ENCODE measurements around the gene HGD. TPM values are rescaled to one million over a fixed set of nuclear protein-coding genes. Genes with fewer than 3 reads are reported as not detected.

The HGD gene
- total and polyA plus RNA-seq, 4 donors: 0.50 to 0.98 (median 0.67) TPM; not detected in 1

DNA sequence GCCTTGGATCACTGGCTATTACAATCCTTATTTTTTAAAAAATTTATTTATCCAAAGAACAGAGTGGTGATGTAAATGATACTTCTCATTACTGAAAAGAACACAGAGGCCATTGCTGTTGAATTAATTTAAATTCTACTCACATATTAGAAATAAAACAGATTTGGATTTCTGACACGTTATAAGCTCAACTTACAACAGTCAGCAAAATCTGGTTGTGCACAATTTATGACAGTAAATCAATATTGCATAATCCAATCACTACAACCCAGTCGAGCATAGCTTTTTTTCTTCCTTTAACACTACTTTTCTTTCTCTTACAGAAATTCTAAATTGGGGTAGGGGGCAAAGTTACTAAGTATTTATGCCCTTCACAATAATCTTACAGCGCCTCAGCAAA is 17.3 kb upstream of the HGD start:
- Histone ChIP-seq H3K27me3 (ENCODE audit: control insufficient read depth, insufficient read depth, low read length) (no peaks in the 10 kb centered on the region), H3K4me1 (ENCODE audit: control insufficient read depth, insufficient read depth, low read length) (no peaks in the 10 kb centered on the region), H3K36me3 (ENCODE audit: control insufficient read depth, insufficient read depth, low read length) (no peaks in the 10 kb centered on the region), H3K4me3 (ENCODE audit: low read depth, low read length) (no peak overlapping the region), H3K9me3 (ENCODE audit: control insufficient read depth, insufficient read depth, low read length) (peaks cover 2% of the 10 kb centered on the region), H3K27ac (ENCODE audit: low read depth, low read length) (no peak overlapping the region)
- DNase-seq (ENCODE audit: low read depth in 4 of 6, low spot score in 6 of 6): no peak
- no CpG with 5 or more reads among the region's 3 CpGs for WGBS (ENCODE audit: insufficient coverage)

- no peaks in the 10 kb centered on the region for H3K4me1 ChIP-seq (ENCODE audit: control insufficient read depth, insufficient read depth, low read length)
- no peak for DNase-seq (ENCODE audit: low read depth in 4 of 6, low spot score in 6 of 6)
- no peak overlapping the region for H3K4me3 ChIP-seq (ENCODE audit: low read depth, low read length)
- H3K9me3 ChIP-seq (ENCODE audit: control insufficient read depth, insufficient read depth, low read length): no peaks in the 10 kb centered on the region
- no peaks in the 10 kb centered on the region for H3K27me3 ChIP-seq (ENCODE audit: control insufficient read depth, insufficient read depth, low read length)
- no CpG with 5 or more reads among the region's 1 CpG for WGBS (ENCODE audit: insufficient coverage)
- no peaks in the 10 kb centered on the region for H3K36me3 ChIP-seq (ENCODE audit: control insufficient read depth, insufficient read depth, low read length)
- no peak overlapping the region for H3K27ac ChIP-seq (ENCODE audit: low read depth, low read length)
These were observed 11.6 kb upstream of the HGD start for GRCh38 chr3:120693439-120694171.

DNA sequence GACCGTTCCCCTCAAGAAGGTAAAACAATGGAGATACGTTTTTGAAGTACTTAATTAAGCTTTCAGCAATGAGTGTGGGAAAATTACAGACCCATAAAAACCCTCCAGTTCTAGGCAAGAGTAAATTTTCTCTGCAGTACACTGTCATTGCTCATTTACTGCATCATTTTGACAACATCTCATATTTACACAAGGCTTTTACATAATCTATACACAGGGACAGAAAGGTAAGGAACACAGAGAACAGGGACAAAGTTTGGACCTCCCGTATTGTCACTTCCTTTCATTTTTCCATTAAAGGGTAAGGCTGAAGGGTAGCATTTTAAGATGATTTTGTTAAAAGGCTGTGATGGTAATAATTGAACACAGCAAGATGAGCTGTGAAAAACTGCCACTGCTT is 7.4 kb upstream of the HGD start:
- no CpG with 5 or more reads among the region's 3 CpGs for WGBS (ENCODE audit: insufficient coverage)
- H3K27me3 ChIP-seq (ENCODE audit: control insufficient read depth, insufficient read depth, low read length): no peaks in the 10 kb centered on the region
- H3K27ac ChIP-seq (ENCODE audit: low read depth, low read length): no peak overlapping the region
- H3K36me3 ChIP-seq (ENCODE audit: control insufficient read depth, insufficient read depth, low read length): no peaks in the 10 kb centered on the region
- H3K4me3 ChIP-seq (ENCODE audit: low read depth, low read length): no peak overlapping the region
- no peaks in the 10 kb centered on the region for H3K4me1 ChIP-seq (ENCODE audit: control insufficient read depth, insufficient read depth, low read length)
- no peaks in the 10 kb centered on the region for H3K9me3 ChIP-seq (ENCODE audit: control insufficient read depth, insufficient read depth, low read length)
- DNase-seq (ENCODE audit: low read depth in 4 of 6, low spot score in 6 of 6): no peak

- no peak overlapping the region for H3K27ac ChIP-seq (ENCODE audit: low read depth, low read length)
- no peak for DNase-seq (ENCODE audit: low read depth in 4 of 6, low spot score in 6 of 6)
- H3K9me3 ChIP-seq (ENCODE audit: control insufficient read depth, insufficient read depth, low read length): no peaks in the 10 kb centered on the region
- H3K4me1 ChIP-seq (ENCODE audit: control insufficient read depth, insufficient read depth, low read length): no peaks in the 10 kb centered on the region
- no peaks in the 10 kb centered on the region for H3K27me3 ChIP-seq (ENCODE audit: control insufficient read depth, insufficient read depth, low read length)
- no peak overlapping the region for H3K4me3 ChIP-seq (ENCODE audit: low read depth, low read length)
- H3K36me3 ChIP-seq (ENCODE audit: control insufficient read depth, insufficient read depth, low read length): no peaks in the 10 kb centered on the region
These were observed 6.1 kb upstream of the HGD start for GRCh38 chr3:120688121-120688520.

- WGBS (ENCODE audit: insufficient coverage): no CpG with 5 or more reads among the region's 1 CpG
- no peak overlapping the region for H3K27ac ChIP-seq (ENCODE audit: low read depth, low read length)
- H3K4me3 ChIP-seq (ENCODE audit: low read depth, low read length): no peak overlapping the region
- no peaks in the 10 kb centered on the region for H3K27me3 ChIP-seq (ENCODE audit: control insufficient read depth, insufficient read depth, low read length)
- no peaks in the 10 kb centered on the region for H3K9me3 ChIP-seq (ENCODE audit: control insufficient read depth, insufficient read depth, low read length)
- no peaks in the 10 kb centered on the region for H3K4me1 ChIP-seq (ENCODE audit: control insufficient read depth, insufficient read depth, low read length)
- no peaks in the 10 kb centered on the region for H3K36me3 ChIP-seq (ENCODE audit: control insufficient read depth, insufficient read depth, low read length)
- no peak for DNase-seq (ENCODE audit: low read depth in 4 of 6, low spot score in 6 of 6)
These were observed 3.4 kb upstream of the HGD start for GRCh38 chr3:120685411-120685810.

- no peak overlapping the region for H3K27ac ChIP-seq (ENCODE audit: low read depth, low read length)
- H3K27me3 ChIP-seq (ENCODE audit: control insufficient read depth, insufficient read depth, low read length): no peaks in the 10 kb centered on the region
- H3K4me1 ChIP-seq (ENCODE audit: control insufficient read depth, insufficient read depth, low read length): no peaks in the 10 kb centered on the region
- no peak overlapping the region for H3K4me3 ChIP-seq (ENCODE audit: low read depth, low read length)
- no peaks in the 10 kb centered on the region for H3K9me3 ChIP-seq (ENCODE audit: control insufficient read depth, insufficient read depth, low read length)
- peak in 1 of 6 donors; percentile 54 for DNase-seq (ENCODE audit: low read depth in 4 of 6, low spot score in 6 of 6)
- 64% methylated on average over 4 of the region's 4 CpGs for WGBS (ENCODE audit: insufficient coverage)
- H3K36me3 ChIP-seq (ENCODE audit: control insufficient read depth, insufficient read depth, low read length): no peaks in the 10 kb centered on the region
These were observed 2.9 kb upstream of the HGD start for GRCh38 chr3:120684896-120685295.

- H3K27me3 ChIP-seq (ENCODE audit: control insufficient read depth, insufficient read depth, low read length): no peaks in the 10 kb centered on the region
- H3K4me3 ChIP-seq (ENCODE audit: low read depth, low read length): no peak overlapping the region
- H3K36me3 ChIP-seq (ENCODE audit: control insufficient read depth, insufficient read depth, low read length): no peaks in the 10 kb centered on the region
- no peak overlapping the region for H3K27ac ChIP-seq (ENCODE audit: low read depth, low read length)
- no peak for DNase-seq (ENCODE audit: low read depth in 4 of 6, low spot score in 6 of 6)
- H3K9me3 ChIP-seq (ENCODE audit: control insufficient read depth, insufficient read depth, low read length): no peaks in the 10 kb centered on the region
- WGBS (ENCODE audit: insufficient coverage): 58% methylated on average over 2 of the region's 3 CpGs
- H3K4me1 ChIP-seq (ENCODE audit: control insufficient read depth, insufficient read depth, low read length): no peaks in the 10 kb centered on the region
These were observed 1.7 kb upstream of the HGD start for GRCh38 chr3:120683671-120684301.

GRCh38 chr3:120683213-120683612 is 1.2 kb upstream of the HGD start:
- Histone ChIP-seq H3K27me3 (ENCODE audit: control insufficient read depth, insufficient read depth, low read length) (no peaks in the 10 kb centered on the region), H3K27ac (ENCODE audit: low read depth, low read length) (no peak overlapping the region), H3K4me3 (ENCODE audit: low read depth, low read length) (no peak overlapping the region), H3K9me3 (ENCODE audit: control insufficient read depth, insufficient read depth, low read length) (no peaks in the 10 kb centered on the region), H3K4me1 (ENCODE audit: control insufficient read depth, insufficient read depth, low read length) (no peaks in the 10 kb centered on the region), H3K36me3 (ENCODE audit: control insufficient read depth, insufficient read depth, low read length) (no peaks in the 10 kb centered on the region)
- WGBS (ENCODE audit: insufficient coverage): 100% methylated on average over 1 of the region's 1 CpG
- peak in 1 of 6 donors; percentile 16 for DNase-seq (ENCODE audit: low read depth in 4 of 6, low spot score in 6 of 6)

DNA sequence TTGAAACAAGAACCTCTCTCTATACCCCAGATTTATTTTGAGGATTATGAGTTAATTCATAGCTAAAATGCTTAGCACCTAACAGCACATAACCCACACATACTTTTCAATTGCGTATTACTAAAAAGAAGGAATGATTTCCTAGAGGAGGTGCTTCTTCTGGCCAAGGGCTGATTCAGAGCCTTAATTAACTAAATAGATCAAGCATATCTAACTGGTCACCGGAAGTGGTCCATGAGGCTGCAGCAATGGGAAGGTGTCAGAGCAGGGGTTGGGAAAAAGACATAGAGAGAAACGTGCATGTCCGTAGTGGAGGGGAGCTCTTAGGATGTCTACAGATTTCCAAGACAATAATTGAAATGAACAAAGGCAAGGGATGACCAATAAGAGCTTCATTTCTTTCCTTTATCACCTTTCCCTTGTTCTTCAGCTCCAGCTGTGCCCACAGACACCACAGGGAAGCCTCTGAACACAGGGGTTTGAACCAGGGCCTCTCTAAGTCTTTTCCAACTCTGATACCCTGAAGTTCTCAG is 467 bp downstream of the HGD start:
- no peaks in the 10 kb centered on the region for H3K27me3 ChIP-seq (ENCODE audit: control insufficient read depth, insufficient read depth, low read length)

GRCh38 chr3:120681018-120681417 is 1.0 kb downstream of the HGD start:
- no peaks in the 10 kb centered on the region for H3K36me3 ChIP-seq (ENCODE audit: control insufficient read depth, insufficient read depth, low read length)

More for the DNA sequence above, 467 bp downstream of the HGD start:
- no peak for DNase-seq (ENCODE audit: low read depth in 4 of 6, low spot score in 6 of 6)
- no peaks in the 10 kb centered on the region for H3K9me3 ChIP-seq (ENCODE audit: control insufficient read depth, insufficient read depth, low read length)
- WGBS (ENCODE audit: insufficient coverage): 80% methylated on average over 1 of the region's 4 CpGs
- H3K36me3 ChIP-seq (ENCODE audit: control insufficient read depth, insufficient read depth, low read length): no peaks in the 10 kb centered on the region
- no peak overlapping the region for H3K27ac ChIP-seq (ENCODE audit: low read depth, low read length)
- H3K4me3 ChIP-seq (ENCODE audit: low read depth, low read length): no peak overlapping the region
- H3K4me1 ChIP-seq (ENCODE audit: control insufficient read depth, insufficient read depth, low read length): no peaks in the 10 kb centered on the region

More at GRCh38 chr3:120681018-120681417, 1.0 kb downstream of the HGD start:
- H3K9me3 ChIP-seq (ENCODE audit: control insufficient read depth, insufficient read depth, low read length): no peaks in the 10 kb centered on the region
- H3K4me3 ChIP-seq (ENCODE audit: low read depth, low read length): no peak overlapping the region
- WGBS (ENCODE audit: insufficient coverage): 100% methylated on average over 1 of the region's 2 CpGs
- no peak overlapping the region for H3K27ac ChIP-seq (ENCODE audit: low read depth, low read length)
- H3K4me1 ChIP-seq (ENCODE audit: control insufficient read depth, insufficient read depth, low read length): no peaks in the 10 kb centered on the region
- no peaks in the 10 kb centered on the region for H3K27me3 ChIP-seq (ENCODE audit: control insufficient read depth, insufficient read depth, low read length)
- DNase-seq (ENCODE audit: low read depth in 4 of 6, low spot score in 6 of 6): no peak

Measured in spinal cord (tissue), 10 donors.